DMS153 (cell line): ENCODE results near the gene BEND3.
"Not testable (repeated sequence)": the region's sequence is repeated elsewhere in the genome, so short reads cannot be mapped to it uniquely, and the experiment has no call there.

ENCODE experiments used
- DNase-seq: peaks from one replicate; lab custom pipeline; 2025; lab: John Stamatoyannopoulos, UW

Gene BEND3

GRCh38 chr6:107121266-107121665 lies 6.0 kb upstream of the BEND3 start:
- no peak for DNase-seq

GRCh38 chr6:107120404-107120803 lies 5.1 kb upstream of the BEND3 start:
- no peak for DNase-seq

DNA sequence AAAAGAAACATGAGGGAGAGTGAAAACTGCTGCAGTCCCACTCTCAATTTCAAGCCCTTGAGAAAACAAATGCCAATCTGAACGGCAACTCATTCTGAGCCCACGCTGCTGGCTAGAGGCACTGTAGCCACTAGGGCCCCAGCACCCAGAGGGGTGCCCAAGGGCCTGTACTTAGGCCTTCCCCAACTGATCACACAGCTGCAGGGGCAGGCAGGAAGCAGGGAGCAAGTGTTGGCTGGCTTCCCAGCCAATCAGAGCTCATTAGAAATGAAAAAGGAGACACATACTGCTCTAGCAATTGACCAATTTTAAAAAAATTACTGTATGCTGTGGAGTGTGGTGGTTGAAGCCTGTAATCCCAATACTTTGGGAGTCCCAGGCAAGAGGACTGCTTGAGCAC lies 3.7 kb upstream of the BEND3 start:
- DNase-seq, result peak; percentile 19

- DNase-seq, result not testable (repeated sequence)
These were observed 3.2 kb upstream of the BEND3 start for GRCh38 chr6:107118540-107118939.

DNA sequence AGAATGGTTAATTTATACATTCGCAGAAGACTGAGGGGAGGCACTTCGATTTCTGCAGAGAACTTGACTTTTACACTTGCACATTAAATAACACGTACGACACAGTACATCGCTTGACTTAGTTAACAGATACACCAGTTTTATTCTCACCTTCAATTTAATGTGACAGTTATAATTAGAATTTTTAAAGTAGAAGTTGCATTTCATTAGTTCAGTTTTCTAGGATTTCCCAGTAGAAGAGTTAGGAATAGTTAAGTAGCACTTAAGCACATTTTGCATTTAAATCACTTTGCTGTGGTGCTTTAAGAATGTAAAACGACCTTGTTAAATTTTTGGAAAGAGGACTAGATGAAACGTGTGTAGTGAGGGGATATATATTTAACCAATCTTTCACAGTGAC lies 1.6 kb upstream of the BEND3 start:
- DNase-seq, result no peak

DNA sequence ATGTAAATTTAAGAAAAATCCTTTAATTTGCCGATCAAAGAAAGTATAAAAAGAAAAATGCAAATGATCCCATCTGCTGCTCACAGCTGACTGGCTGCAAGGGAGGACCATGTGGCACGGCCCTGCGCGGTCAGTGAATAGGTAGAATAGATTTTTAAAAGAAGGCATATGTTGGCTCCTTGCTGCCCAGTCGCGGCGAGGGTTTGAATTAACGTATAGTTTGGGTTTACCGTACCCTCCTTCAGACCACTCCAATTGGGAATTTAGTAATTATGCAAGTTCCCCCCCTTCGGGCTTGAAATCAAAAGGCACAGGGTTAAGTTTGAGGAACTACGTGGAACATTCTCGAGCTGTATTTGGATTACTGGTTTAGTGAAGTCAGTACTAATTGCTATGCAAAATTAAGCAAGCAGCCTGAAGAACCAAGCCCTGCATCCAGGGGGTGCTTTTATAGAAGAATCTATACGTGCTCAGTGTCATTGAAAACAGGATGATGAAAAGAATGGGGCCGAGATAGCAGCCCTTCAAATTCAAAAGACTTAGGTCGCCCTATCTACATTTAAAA lies 1.1 kb upstream of the BEND3 start:
- DNase-seq, result peak; percentile 62

- DNase-seq, result peak; percentile 57
These were observed 496 bp upstream of the BEND3 start for GRCh38 chr6:107115695-107116327.

DNA sequence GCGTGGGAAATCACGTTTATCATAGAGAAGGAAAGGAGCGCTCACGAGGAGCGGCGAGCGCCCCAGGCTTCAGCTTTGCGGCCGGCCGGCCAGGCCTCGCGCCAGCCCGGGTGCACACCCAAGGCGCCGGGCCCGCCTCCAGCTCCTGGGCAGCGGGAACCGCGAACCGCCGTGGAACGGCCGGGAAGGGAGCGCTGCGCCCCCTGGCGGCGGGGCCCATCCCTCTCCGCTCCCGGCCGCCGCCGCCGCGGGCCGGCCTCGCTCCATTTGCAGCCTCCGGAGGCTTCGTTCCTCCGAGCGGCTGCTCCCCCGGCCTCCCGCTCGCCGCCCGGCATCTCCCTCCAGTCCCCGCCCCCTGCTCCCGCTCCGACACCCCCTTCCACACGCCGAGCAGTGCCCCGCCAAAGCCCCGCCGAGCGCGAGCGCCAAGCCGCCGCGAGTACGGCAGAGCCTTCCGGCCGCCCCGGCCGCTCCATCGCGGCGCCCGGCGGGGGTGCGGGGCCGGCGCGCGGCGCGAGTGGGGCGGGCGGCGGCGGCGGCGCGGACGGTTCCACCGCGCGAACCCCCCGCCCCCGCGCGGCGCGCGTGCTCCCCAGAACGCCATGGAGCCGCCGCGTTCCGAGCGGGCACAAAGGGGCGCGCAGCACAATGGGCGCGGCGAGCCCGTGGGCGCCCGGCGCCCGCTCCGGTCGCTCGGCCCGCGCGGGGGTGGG lies 946 bp downstream of the BEND3 start:
- DNase-seq, result peak; percentile 81

GRCh38 chr6:107110200-107110599 lies 5.1 kb downstream of the BEND3 start:
- no peak for DNase-seq

DNA sequence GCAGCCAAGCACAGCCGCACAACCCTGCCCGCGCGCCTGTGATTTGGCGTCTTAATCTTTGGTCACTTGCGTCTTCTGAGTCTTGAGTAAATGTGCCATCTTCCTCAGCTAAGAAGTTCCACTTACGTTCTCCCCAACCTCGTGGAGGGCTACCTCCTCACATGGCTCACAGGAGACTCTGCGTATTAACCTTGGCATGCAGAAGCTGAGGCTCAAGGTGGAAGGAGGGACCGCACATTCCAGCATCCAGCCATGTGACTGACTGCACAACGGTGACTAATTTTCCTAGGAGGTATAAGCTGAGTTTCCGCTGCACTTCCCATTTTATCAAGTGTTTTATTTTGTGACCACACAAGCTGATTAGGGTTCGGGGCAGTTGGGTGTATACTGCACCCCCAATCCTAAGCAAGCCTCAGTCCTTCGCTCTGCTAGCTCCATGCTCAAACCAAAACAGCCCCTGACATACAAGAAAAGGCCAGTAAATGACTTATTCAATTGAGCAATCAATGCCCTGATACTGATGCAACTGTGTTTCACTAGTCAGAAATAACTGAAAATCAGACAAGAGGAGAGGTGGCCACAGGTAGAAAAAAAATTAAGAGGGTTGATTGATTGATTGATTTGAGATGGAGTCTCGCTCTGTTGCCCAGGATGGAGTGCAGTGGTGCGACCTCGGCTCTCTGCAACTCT lies 7.0 kb downstream of the BEND3 start:
- DNase-seq, result no peak

DNA sequence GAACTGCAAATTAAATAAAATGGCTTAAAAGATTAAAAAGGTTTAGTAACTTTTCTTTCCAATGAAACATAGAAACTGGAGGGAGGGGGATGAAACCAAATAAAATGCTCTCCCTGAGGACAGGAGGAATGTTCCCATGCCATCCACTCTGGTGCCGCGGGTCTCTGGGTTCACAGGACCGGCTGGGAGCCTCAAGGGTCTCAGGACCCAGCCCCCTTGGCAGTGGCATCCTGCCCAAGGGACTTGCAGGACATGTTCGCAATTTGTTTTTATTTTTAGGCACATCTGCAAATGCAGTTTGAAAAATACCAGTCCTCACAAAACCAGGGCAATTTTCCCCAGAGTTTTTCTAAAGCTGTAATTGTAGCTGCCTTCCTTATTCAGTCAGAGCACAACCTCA lies 7.5 kb downstream of the BEND3 start:
- DNase-seq, result no peak

DNA sequence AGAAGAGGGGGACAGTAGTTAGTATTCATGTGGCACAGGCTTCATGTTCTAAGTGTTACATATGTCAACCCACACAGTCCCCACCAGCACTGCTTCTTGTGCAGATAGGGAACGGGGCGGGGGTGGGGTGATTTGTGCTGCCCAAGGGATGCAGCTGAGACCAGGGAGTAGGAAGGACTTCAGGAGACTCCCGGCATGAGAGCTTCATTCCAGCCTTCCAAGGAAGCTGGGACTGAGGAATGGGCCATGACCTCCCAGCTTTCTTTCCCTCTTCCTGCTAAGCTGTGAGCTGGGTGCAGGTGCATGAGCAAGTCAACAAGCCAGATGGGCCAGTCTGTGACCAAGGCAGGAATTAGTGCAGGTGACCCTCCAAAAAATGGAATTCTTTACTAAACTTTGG lies 9.2 kb downstream of the BEND3 start:
- DNase-seq, result no peak

- no peak for DNase-seq
These were observed 9.7 kb downstream of the BEND3 start for GRCh38 chr6:107105511-107106116.

GRCh38 chr6:107103082-107103481 lies 12.2 kb downstream of the BEND3 start:
- DNase-seq, result no peak

DNA sequence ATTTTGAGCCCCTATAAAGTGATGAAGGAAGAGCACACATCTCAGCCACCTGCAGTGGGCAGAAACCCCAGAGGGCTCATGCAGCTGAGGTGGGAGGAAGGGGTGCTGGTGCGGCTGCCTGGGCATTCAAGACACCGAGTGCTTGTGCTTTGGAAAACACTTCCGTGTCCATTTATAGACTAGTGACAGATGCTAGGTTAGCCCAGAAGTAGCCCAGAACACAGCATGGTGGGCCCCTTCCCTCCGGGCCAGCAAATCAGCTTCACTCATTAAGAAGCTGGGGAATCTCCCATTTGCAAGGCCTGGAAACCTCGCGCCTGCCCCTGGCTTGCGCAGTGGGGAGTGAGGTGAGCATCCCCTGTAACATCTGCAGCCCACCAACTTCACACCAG lies 12.9 kb downstream of the BEND3 start:
- DNase-seq, result peak; percentile 27

GRCh38 chr6:107101686-107102413 lies 13.5 kb downstream of the BEND3 start:
- DNase-seq, result no peak

DNA sequence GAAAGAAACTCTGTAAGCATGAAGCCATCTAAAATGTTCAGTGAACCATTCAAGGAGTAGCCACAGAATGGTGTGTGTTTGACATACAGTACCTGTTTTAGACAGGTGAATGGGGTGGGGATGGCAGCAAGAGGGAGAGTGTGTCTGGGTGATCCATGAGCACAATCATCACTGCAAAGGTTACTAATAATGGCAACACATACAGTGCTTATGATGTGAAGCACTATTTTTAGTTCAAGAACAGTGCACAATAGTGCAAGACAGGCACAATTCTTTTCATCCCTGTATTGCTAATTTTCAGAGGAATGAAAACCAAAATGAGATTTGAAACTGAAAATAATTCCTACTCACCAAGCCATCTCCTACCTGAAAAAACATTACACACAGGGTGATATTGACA lies 14.1 kb downstream of the BEND3 start:
- DNase-seq, result no peak

- DNase-seq, result no peak
These were observed 16.6 kb downstream of the BEND3 start for GRCh38 chr6:107098436-107099307.

- DNase-seq, result not testable (repeated sequence)
These were observed 30.9 kb downstream of the BEND3 start for GRCh38 chr6:107084459-107084858.

- DNase-seq, result no peak
These were observed 31.4 kb downstream of the BEND3 start for GRCh38 chr6:107083921-107084320.
